GM18505 (cell line): ENCODE measurements around the gene ABLIM2.

Source experiments
- ATAC-seq: cut with Tn5 transposase; IDR thresholded peaks from one replicate; pipeline ENCODE4 v1.9.1; 2021; ENCODE audit not compliant: unreplicated experiment
- POLR2A ChIP-seq: IDR thresholded peaks from 4 replicates; pipeline ENCODE4 v1.6.1; 2011; ENCODE audit warnings: borderline replicate concordance; ENCODE audit not compliant: insufficient read depth, insufficient read length; ENCODE audit errors: extremely low read depth

ABLIM2 gene

GRCh38 chr4:8114456-8115202 is 44.0 kb downstream of the ABLIM2 start:
- no peak for TF ChIP-seq POLR2A
- no peak for ATAC-seq

DNA sequence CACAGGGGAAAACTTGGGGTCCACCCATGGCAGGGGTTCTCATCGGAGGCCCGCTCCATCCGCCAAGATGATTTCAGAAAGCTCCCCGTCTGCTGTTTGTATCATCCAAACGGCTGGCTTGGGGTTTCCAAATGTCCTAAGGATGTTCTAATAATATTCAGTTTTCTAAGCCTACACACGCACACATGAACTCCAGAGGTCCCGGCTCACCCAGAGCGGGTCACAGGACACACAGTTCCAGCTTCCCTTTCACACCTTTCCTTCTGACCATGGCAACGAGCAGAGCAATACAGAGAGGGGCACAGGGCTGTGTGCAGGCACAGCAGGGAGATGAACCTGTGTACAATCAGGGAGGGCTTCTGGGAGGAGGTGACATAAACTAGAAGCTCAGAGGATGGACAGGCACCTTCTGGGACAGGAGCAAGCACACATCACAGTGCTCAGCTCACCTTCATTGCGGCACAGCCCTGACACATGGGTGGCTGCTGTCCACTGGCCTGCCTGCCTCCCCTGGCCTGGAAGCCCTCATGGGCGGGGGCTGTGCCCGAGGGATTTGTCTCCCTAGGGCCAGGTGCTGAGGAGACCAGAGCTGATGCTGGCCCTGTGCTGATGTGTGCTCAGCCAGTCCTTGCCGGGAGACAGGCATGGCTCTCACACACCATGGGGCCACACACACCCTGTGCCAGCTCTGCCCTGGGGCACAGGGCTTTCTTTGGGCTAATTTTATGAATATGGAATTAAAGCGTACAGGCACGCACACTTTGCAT is 44.8 kb downstream of the ABLIM2 start:
- no peak for ATAC-seq
- no peak for TF ChIP-seq POLR2A

DNA sequence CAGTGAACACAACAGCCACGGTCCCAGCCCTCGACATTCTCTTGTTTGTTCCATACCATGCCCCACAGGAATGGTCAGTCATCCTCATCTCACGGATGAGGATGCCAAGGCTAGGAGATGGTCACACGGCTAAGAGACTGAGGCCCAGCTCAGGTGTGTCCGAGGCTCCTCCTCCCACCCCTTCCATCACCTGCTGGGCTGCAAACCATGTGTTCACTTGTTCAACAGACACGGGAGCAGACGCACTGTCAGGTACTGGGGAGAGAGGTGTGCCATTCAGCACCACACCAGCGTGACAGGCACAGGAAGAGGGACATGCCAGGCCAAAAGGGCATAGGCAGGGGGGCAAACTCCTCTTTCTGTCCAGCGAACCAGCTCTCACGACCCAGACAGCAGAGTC is 45.9 kb downstream of the ABLIM2 start:
- no peak for TF ChIP-seq POLR2A
- no peak for ATAC-seq

GRCh38 chr4:8112036-8112576 is 46.5 kb downstream of the ABLIM2 start:
- no peak for ATAC-seq
- TF ChIP-seq POLR2A, result no peak

GRCh38 chr4:8110071-8110986 is 48.3 kb downstream of the ABLIM2 start:
- TF ChIP-seq POLR2A, result no peak
- no peak for ATAC-seq

DNA sequence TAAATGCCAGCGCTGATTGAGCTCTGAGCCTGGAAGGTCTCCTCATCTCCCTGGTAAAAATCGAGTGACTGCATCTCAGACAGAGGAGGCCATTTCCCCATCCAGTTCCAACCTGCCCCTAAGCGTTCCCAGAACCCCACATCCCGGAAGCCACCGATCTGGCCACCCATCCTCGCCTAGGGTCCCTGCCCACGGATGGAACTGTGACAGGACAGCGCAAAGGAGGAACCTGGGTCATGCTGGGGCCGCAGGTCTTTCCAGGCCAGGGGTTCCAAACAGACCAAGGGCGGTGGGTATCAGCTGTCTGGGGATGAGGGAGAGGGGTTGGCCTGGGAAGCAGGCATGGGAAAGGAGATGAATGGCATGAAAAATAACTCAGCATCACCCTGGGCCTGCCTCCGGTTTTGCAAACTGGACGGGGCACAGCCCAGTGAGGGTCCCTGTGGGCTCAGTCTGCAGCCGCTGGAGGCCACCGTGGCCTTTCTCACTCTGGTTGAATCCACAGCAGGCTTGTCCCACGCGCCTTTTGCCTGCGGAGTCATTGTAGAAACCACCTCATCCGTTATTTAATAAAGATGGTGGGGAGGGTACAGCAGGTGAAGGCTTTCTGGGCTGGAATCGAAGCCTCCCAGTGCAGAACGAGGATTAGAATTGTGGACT is 49.1 kb downstream of the ABLIM2 start:
- no peak for TF ChIP-seq POLR2A

GRCh38 chr4:8108991-8109390 is 49.6 kb downstream of the ABLIM2 start:
- TF ChIP-seq POLR2A, result no peak
- ATAC-seq, result no peak

More for the DNA sequence above, 49.1 kb downstream of the ABLIM2 start:
- no peak for ATAC-seq

- no peak for ATAC-seq
- TF ChIP-seq POLR2A, result no peak
Measured at GRCh38 chr4:8108261-8108660, 50.4 kb downstream of the ABLIM2 start.

DNA sequence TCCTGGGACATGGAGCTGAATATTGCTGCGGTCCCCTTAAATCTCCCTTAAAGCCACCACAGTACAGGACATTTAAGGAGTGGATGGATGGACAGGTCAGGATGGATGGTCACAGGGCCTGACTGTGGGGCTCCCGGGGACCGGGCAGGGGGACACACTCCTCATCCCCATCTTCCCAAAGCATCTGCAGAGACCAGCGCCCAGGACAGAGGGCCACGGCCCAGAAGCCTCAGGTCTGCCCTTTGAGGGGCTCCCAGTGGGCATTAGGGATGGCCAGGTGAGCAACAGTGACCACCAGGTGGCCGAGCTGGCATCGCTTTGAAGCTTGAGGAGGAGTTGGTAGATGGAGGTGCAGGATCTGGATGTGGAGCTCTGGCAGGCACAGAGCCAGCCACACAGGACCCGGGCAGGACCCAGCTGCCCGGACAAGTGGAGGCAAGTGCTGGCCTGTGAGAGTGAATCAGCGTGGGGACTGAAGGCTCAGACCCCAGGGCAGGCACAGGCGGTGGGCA is 51.4 kb downstream of the ABLIM2 start:
- TF ChIP-seq POLR2A, result no peak
- no peak for ATAC-seq

- ATAC-seq, result no peak
- no peak for TF ChIP-seq POLR2A
Measured at GRCh38 chr4:8106451-8107025, 52.1 kb downstream of the ABLIM2 start.

DNA sequence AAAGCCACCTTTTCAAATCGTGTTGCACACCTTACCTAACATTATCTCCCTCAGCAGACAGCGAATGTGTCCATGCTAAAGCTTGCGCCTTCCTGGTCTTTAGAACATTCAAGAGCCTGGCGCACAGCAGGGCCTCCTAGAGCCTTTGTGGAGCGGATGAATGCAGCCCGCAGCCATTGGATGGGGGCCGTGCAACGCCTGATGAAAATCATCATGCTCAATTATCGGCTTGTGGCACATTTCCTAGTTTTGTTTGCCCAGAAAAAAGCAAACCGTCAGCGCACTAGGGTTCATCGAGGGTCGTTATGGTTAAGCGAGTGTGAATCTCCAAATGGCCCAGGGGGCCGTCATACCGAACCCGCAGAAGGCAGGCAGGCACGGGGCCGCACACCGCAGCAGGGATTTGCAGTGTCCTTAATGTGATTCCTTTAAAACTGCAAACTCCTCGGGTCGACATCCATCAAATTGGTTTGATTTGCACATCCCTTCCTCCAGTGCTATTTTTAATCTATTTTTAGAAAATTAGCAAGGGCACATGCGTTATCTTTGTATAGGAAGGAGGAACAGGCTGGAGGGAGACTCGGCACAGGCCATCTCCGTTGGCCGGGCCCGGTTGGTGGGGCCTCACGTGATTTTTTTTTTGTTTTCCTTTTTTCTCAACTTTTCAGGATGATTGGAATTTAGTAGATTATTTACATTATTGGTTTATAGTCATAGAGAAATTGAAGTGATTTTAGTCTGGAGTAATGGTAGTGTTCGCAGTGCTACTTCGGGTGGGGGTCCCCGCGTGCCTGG is 53.1 kb downstream of the ABLIM2 start:
- no peak for ATAC-seq
- no peak for TF ChIP-seq POLR2A

GRCh38 chr4:8104491-8105305 is 53.9 kb downstream of the ABLIM2 start:
- ATAC-seq, result no peak
- no peak for TF ChIP-seq POLR2A
